K562 (cell line): ENCODE results near the gene ATXN7L1. TPM values are rescaled to one million over a fixed set of nuclear protein-coding genes. Genes with fewer than 3 reads are reported as not detected.

Source experiments
- ATAC-seq: fragments of 200-7000 bp; cut with Tn5 transposase; 3 replicates; pipeline ENCODE4 v1.9.1; 2020; ENCODE audit warnings: moderate library complexity
- BruUV-seq: library from RNA; stranded (reverse); fragments of 400-500 nt; replicated peaks from 2 replicates; lab custom pipeline; 2021; lab: Mats Ljungman, UMichigan
- CTCF ChIA-PET: fragments of 300-600 bp; formaldehyde crosslinking; extraction: SDS; loops from one replicate; lab custom pipeline; 2021; ENCODE audit warnings: low intra/inter-chr PET ratio; lab: Yijun Ruan, JAX
- POLR2A ChIA-PET: fragments of 300-600, 350-650 bp; sonication (Branson Sonifier 250); formaldehyde crosslinking; extraction: SDS; loops from one replicate; lab custom pipeline; 2021; ENCODE audit warnings: antibody characterized with exemption, inconsistent platforms; lab: Yijun Ruan, JAX
- DNase-seq, 4 experiments: peaks; one replicate each; pipeline versions ENCODE4 v3.0.0 to v3.0.0-alpha.2; 2011 to 2018; ENCODE audit warnings: low spot score in 3 of 4, mixed read lengths in 3 of 4; ENCODE audit errors: extremely low read depth in 1 of 4
- FAIRE-seq: peaks from 2 replicates; lab custom pipeline; 2011; peaks lifted over from hg19 to GRCh38; lab: Jason Lieb, UNC
- H2AFZ ChIP-seq: 2 replicates; pipeline ENCODE4 v1.6.0; 2011; ENCODE audit warnings: low read depth, low read length, control low read depth, inconsistent platforms
- H3K27ac ChIP-seq: fragments of 200-600 bp; 3 replicates; pipeline ENCODE4 v1.8.0; 2011; ENCODE audit warnings: low read depth, mild to moderate bottlenecking, control low read depth, inconsistent platforms, low read length, moderate library complexity, mixed read lengths; ENCODE audit errors: extremely low read depth
- H3K27me3 ChIP-seq, 2 experiments: fragments of 300-600 bp in 1 of 2; 2 replicates in 1 of 2; 3 replicates in 1 of 2; pipeline versions ENCODE4 v1.6.0 to v1.8.0; 2011; ENCODE audit warnings: inconsistent platforms in 2 of 2, low read length in 2 of 2, mild to moderate bottlenecking in 1 of 2, mixed read lengths in 1 of 2, moderate library complexity in 1 of 2; ENCODE audit not compliant: control insufficient read depth in 2 of 2, insufficient read depth in 2 of 2
- H3K36me3 ChIP-seq: fragments of 300-600 bp; 3 replicates; pipeline ENCODE4 v1.8.0; 2011; ENCODE audit warnings: mild to moderate bottlenecking, low read length, inconsistent platforms; ENCODE audit not compliant: control insufficient read depth, insufficient read depth
- H3K4me1 ChIP-seq, 2 experiments: fragments of 200-600 bp in 1 of 2; replicated peaks in 1 of 2; 2 replicates in 1 of 2; 3 replicates in 1 of 2; pipeline versions ENCODE4 v1.5.1 to v1.8.0; 2011; ENCODE audit warnings: inconsistent platforms in 2 of 2, low read length in 2 of 2, mild to moderate bottlenecking in 1 of 2, mixed read lengths in 1 of 2, moderate library complexity in 1 of 2; ENCODE audit not compliant: control insufficient read depth in 2 of 2, insufficient read depth in 2 of 2
- H3K4me2 ChIP-seq: 2 replicates; pipeline ENCODE4 v1.6.1; 2011; ENCODE audit warnings: low read length, control low read depth, inconsistent platforms, mixed read lengths; ENCODE audit not compliant: insufficient read depth
- H3K4me3 ChIP-seq: fragments of 200-600 bp; sonication (generic), shearing (Covaris generic); 2 replicates; pipeline ENCODE4 v1.5.1; 2016; ENCODE audit warnings: control low read depth, inconsistent platforms
- H3K79me2 ChIP-seq: fragments of 200-600 bp; 3 replicates; pipeline ENCODE4 v1.8.0; 2011; ENCODE audit warnings: low read length, inconsistent platforms; ENCODE audit not compliant: control insufficient read depth, insufficient read depth
- H3K9ac ChIP-seq, 2 experiments: 2 replicates each; pipeline versions ENCODE4 v1.6.0 to v1.6.1; 2011; ENCODE audit warnings: low read depth in 2 of 2, low read length in 2 of 2, control low read depth in 1 of 2, inconsistent platforms in 1 of 2, mild to moderate bottlenecking in 1 of 2, mixed read lengths in 1 of 2; ENCODE audit not compliant: insufficient read depth in 1 of 2
- H3K9me1 ChIP-seq: one replicate; pipeline ENCODE4 v1.6.0; 2011; ENCODE audit warnings: inconsistent platforms, mild to moderate bottlenecking, low read length, moderate library complexity; ENCODE audit not compliant: control insufficient read depth, insufficient read depth
- H3K9me3 ChIP-seq: replicated peaks from 2 replicates; pipeline ENCODE4 v1.5.1; 2011; ENCODE audit warnings: low read depth, low read length, inconsistent platforms; ENCODE audit not compliant: control insufficient read depth, insufficient read depth
- H4K20me1 ChIP-seq: replicated peaks from 2 replicates; pipeline ENCODE4 v1.6.1; 2011; ENCODE audit warnings: low read length, inconsistent platforms, mixed read lengths; ENCODE audit not compliant: control insufficient read depth, insufficient read depth
- HIVEP1 ChIP-seq: fragments of 250-450 bp; sonication (Bioruptor Pico); IDR thresholded peaks from 2 replicates; pipeline ENCODE4 v1.4.0; 2020; ENCODE audit warnings: mild to moderate bottlenecking
- SIRT6 ChIP-seq: IDR thresholded peaks from one replicate; pipeline ENCODE4 v1.6.1; 2012; ENCODE audit warnings: low read depth, mild to moderate bottlenecking, control low read depth, inconsistent platforms, low read length, moderate library complexity
- SREBF2 ChIP-seq: sonication (generic); formaldehyde crosslinking; IDR thresholded peaks from 2 replicates; pipeline ENCODE4 v1.4.0; 2020; ENCODE audit warnings: mild to moderate bottlenecking, missing genetic modification reagents
- ZKSCAN8 ChIP-seq: fragments of 200-800 bp; sonication (Bioruptor generic); IDR thresholded peaks from 2 replicates; pipeline ENCODE4 v1.6.1; 2016; ENCODE audit warnings: missing genetic modification characterization, missing compliant biosample characterization
- WGBS: fragments of 100-300 bp; shearing (Covaris generic); methylation state at CpG from one replicate; pipeline ENCODE4 v1.1.6; 2016; ENCODE audit warnings: low coverage, mixed read lengths; ENCODE audit not compliant: insufficient coverage; ENCODE audit errors: missing lambda C conversion rate; 5-methylcytosine and 5-hydroxymethylcytosine counted together
- in situ Hi-C: fragments of 300-500 bp; cut with MboI; formaldehyde crosslinking; loops from 4 replicates; pipeline ENCODE4 v1.15.0; 2018; ENCODE audit warnings: inconsistent platforms, mixed read lengths
- intact Hi-C: fragments of 100-400 bp; cut with micrococcal nuclease; formaldehyde crosslinking; loops from 2 replicates; pipeline ENCODE4 v1.14.2; 2022
- polyA plus RNA-seq, 8 experiments: library from polyadenylated mRNA; depleted of rRNA in 4 of 8; stranded (reverse) in 5 of 8; unstranded in 3 of 8; fragments of >200 nt; fragmentation: Nextera tagmentation in 2 of 8; fragmentation: Illumina TruSeq in 1 of 8; extraction: Ambion mirVana in 2 of 8; extraction: Trizol in 1 of 8; gene quantifications; 2 replicates each; pipeline versions ENCODE4 v1.2.1 to v1.2.3, GENCODE V29; 2011 to 2014; ENCODE audit warnings: inconsistent platforms in 1 of 8, missing spikeins in 1 of 8
- total RNA-seq, 7 experiments: library from RNA; depleted of rRNA in 6 of 7; stranded (reverse); fragments of >200 nt in 6 of 7; fragmentation: Illumina TruSeq in 2 of 7; extraction: Trizol in 2 of 7; gene quantifications; 2 replicates each; pipeline versions ENCODE4 v1.2.1 to v1.2.3, GENCODE V29; 2011 to 2021; ENCODE audit warnings: low replicate concordance in 1 of 7
- TF ChIP-seq, protein P1 (sequence below): fragments of 250-450 bp; sonication (Bioruptor Pico); IDR thresholded peaks from 2 replicates; pipeline ENCODE4 v1.6.1; 2021; ENCODE audit warnings: mild to moderate bottlenecking

The ATXN7L1 gene
- total and polyA plus RNA-seq, 9 of the 15 experiments (the other 6 are each of a cell fraction or from before 2014, with no cell fraction given) = 6.6 to 13.7 (median 10.7) TPM

GRCh38 chr7:105649727-105650381 is 226.5 kb downstream of the ATXN7L1 start:
- TF ChIP-seq, protein P1, sequence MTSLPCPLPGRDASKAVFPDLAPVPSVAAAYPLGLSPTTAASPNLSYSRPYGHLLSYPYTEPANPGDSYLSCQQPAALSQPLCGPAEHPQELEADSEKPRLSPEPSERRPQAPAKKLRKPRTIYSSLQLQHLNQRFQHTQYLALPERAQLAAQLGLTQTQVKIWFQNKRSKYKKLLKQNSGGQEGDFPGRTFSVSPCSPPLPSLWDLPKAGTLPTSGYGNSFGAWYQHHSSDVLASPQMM (CRISPR knock-in tag) = no peak
- no peak for TF ChIP-seq SIRT6
- TF ChIP-seq SREBF2 (CRISPR knock-in tag) = no peak
- TF ChIP-seq HIVEP1 = no peak
- no peak for TF ChIP-seq ZKSCAN8 (CRISPR knock-in tag)
- CTCF ChIA-PET = no interaction called here
- in situ Hi-C loops (loop anchor here (5.0 kb wide), 1 partner anchor 392 kb away; no protein-coding TSS in a partner anchor), intact Hi-C loops (loop anchor here (5.0 to 10.0 kb wide), 3 partner anchors 87 to 365 kb away; no protein-coding TSS in a partner anchor)
- H3K9me1 ChIP-seq = no peaks in the 10 kb centered on the region
- H3K36me3 ChIP-seq = no peaks in the 10 kb centered on the region
- WGBS = 17% methylated on average over 4 of the region's 4 CpGs
- DNase-seq = no peak
- H3K4me2 ChIP-seq = no peak overlapping the region
- no peak overlapping the region for H2AFZ ChIP-seq
- H3K4me3 ChIP-seq = no peak overlapping the region
- no peak for ATAC-seq
- H3K9me3 ChIP-seq = no peaks in the 10 kb centered on the region
- peaks cover 9 to 12% of the 10 kb centered on the region in 2 experiments; a peak in 3 of 5 replicates for H3K4me1 ChIP-seq
- no TSS peak for BruUV-seq
- H4K20me1 ChIP-seq = peaks cover 11% of the 10 kb centered on the region
- POLR2A ChIA-PET = interaction anchor here (0.7 kb wide), 1 partner anchor 32 kb away, joined by 3 read pairs; no protein-coding TSS in a partner anchor
- H3K79me2 ChIP-seq = no peaks in the 10 kb centered on the region
- no peaks in the 10 kb centered on the region; a peak in 1 of 5 replicates for H3K27me3 ChIP-seq
- H3K27ac ChIP-seq = no peak overlapping the region
- FAIRE-seq = no peak
- no peak overlapping the region for H3K9ac ChIP-seq
